Measurements from ENCODE around the gene BRD3OS. TPM values are rescaled to one million over a fixed set of nuclear protein-coding genes. Genes with fewer than 3 reads are reported as not detected.

BRD3OS gene
- total and polyA plus RNA-seq, 2 of the 13 experiments (the other 11 are each of a cell fraction or from before 2014, with no cell fraction given): 4.9 to 5.7 TPM

DNA sequence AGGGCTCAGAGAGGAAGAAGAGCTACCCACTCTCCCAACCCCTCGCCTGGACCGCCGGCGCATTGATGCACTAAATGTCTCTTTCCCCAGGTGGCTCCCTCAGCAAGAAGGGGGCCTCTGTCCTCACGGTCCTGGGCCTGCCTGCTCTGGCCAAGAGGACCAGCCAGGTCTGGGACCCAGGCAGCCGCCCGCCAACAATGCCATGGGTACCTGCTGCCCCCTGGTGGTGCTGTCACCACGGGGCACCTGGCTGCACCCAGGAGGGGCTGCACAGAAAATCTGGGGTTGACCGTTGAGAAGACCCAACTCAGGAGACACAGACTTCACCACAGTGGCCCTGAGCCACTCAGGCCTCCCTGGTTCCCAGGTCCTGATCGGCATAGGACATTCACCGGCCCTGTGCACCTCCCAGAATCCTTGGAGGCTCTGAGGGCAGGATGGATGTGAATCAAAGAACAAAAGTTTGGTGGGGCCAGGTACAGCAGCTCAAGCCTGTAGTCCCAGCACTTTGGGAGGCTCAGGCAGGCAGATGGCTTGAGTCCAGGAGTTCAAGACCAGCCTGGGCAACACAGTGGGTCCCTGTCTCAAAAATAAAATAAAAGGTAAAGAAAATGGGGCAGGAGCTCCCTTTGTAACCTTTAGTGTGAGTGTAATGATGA, 30.8 kb upstream of the BRD3OS start (continued):
- TF ChIP-seq SNAPC4 (CRISPR knock-in tag; IDR thresholded peaks at IDR 0.05) (no peak), ZNF670 (CRISPR knock-in tag; IDR thresholded peaks at IDR 0.05; ENCODE audit: borderline replicate concordance) (no peak), ZNF383 (CRISPR knock-in tag; IDR thresholded peaks at IDR 0.05; ENCODE audit: borderline replicate concordance) (no peak), JDP2 (CRISPR knock-in tag; IDR thresholded peaks at IDR 0.05; ENCODE audit: borderline replicate concordance) (no peak), KDM4B (CRISPR knock-in tag; IDR thresholded peaks at IDR 0.05) (0 out of 2 replicates have a peak, but pooled peaks have one; percentile 30), DPF2 (CRISPR knock-in tag; IDR thresholded peaks at IDR 0.05; ENCODE audit: borderline replicate concordance, low read depth) (no peak), KAT2B (IDR thresholded peaks at IDR 0.05; ENCODE audit: borderline replicate concordance, low read depth, low read length) (no peak), BCL6 (CRISPR knock-in tag; IDR thresholded peaks at IDR 0.05) (no peak; the same call in 1 of the 2 replicates), TOE1 (CRISPR knock-in tag; IDR thresholded peaks at IDR 0.05) (no peak), HOXA5 (CRISPR knock-in tag; IDR thresholded peaks at IDR 0.05) (no peak)
- TF ChIP-seq, protein P1, sequence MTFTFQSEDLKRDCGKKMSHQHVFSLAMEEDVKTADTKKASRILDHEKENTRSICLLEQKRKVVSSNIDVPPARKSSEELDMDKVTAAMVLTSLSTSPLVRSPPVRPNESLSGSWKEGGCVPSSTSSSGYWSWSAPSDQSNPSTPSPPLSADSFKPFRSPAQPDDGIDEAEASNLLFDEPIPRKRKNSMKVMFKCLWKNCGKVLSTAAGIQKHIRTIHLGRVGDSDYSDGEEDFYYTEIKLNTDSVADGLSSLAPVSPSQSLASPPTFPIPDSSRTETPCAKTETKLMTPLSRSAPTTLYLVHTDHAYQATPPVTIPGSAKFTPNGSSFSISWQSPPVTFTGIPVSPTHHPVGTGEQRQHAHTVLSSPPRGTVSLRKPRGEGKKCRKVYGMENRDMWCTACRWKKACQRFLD (CRISPR knock-in tag; IDR thresholded peaks at IDR 0.05; ENCODE audit: borderline replicate concordance): no peak
- TF ChIP-seq, protein P2, sequence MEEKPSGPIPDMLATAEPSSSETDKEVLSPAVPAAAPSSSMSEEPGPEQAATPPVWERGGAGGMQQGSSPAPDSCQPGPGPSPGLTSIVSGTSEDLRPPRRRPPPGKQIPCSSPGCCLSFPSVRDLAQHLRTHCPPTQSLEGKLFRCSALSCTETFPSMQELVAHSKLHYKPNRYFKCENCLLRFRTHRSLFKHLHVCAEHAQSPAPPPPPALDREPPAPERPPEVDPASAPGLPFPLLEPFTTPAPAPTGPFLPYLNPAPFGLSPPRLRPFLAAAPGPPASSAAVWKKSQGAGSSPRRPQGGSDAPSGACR (CRISPR knock-in tag; IDR thresholded peaks at IDR 0.05): no peak
- TF ChIP-seq, protein P3, sequence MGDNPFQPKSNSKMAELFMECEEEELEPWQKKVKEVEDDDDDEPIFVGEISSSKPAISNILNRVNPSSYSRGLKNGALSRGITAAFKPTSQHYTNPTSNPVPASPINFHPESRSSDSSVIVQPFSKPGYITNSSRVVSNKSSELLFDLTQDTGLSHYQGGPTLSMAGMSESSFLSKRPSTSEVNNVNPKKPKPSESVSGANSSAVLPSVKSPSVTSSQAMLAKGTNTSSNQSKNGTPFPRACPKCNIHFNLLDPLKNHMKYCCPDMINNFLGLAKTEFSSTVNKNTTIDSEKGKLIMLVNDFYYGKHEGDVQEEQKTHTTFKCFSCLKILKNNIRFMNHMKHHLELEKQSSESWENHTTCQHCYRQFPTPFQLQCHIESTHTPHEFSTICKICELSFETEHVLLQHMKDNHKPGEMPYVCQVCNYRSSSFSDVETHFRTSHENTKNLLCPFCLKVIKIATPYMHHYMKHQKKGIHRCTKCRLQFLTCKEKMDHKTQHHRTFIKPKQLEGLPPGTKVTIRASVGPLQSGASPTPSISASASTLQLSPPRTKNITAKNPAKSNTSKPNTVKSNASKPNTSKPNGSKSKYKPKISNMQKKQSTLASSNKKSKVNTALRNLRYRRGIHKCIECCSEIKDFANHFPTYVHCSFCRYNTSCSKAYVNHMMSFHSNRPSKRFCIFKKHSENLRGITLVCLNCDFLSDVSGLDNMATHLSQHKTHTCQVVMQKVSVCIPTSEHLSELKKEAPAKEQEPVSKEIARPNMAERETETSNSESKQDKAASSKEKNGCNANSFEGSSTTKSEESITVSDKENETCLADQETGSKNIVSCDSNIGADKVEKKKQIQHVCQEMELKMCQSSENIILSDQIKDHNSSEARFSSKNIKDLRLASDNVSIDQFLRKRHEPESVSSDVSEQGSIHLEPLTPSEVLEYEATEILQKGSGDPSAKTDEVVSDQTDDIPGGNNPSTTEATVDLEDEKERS (CRISPR knock-in tag; IDR thresholded peaks at IDR 0.05): no peak
- TF ChIP-seq, protein P4, sequence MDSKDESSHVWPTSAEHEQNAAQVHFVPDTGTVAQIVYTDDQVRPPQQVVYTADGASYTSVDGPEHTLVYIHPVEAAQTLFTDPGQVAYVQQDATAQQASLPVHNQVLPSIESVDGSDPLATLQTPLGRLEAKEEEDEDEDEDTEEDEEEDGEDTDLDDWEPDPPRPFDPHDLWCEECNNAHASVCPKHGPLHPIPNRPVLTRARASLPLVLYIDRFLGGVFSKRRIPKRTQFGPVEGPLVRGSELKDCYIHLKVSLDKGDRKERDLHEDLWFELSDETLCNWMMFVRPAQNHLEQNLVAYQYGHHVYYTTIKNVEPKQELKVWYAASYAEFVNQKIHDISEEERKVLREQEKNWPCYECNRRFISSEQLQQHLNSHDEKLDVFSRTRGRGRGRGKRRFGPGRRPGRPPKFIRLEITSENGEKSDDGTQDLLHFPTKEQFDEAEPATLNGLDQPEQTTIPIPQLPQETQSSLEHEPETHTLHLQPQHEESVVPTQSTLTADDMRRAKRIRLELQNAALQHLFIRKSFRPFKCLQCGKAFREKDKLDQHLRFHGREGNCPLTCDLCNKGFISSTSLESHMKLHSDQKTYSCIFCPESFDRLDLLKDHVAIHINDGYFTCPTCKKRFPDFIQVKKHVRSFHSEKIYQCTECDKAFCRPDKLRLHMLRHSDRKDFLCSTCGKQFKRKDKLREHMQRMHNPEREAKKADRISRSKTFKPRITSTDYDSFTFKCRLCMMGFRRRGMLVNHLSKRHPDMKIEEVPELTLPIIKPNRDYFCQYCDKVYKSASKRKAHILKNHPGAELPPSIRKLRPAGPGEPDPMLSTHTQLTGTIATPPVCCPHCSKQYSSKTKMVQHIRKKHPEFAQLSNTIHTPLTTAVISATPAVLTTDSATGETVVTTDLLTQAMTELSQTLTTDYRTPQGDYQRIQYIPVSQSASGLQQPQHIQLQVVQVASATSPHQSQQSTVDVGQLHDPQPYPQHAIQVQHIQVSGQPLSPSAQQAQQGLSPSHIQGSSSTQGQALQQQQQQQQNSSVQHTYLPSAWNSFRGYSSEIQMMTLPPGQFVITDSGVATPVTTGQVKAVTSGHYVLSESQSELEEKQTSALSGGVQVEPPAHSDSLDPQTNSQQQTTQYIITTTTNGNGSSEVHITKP (CRISPR knock-in tag; IDR thresholded peaks at IDR 0.05; ENCODE audit: low read depth): no peak
